ENCODE results near the gene TBC1D14. TPM values are rescaled to one million over a fixed set of nuclear protein-coding genes. Genes with fewer than 3 reads are reported as not detected.

Gene TBC1D14
- total and polyA plus RNA-seq, 9 of the 15 experiments (the other 6 are each of a cell fraction or from before 2014, with no cell fraction given) = 2.1 to 59.6 (median 44.8) TPM

DNA sequence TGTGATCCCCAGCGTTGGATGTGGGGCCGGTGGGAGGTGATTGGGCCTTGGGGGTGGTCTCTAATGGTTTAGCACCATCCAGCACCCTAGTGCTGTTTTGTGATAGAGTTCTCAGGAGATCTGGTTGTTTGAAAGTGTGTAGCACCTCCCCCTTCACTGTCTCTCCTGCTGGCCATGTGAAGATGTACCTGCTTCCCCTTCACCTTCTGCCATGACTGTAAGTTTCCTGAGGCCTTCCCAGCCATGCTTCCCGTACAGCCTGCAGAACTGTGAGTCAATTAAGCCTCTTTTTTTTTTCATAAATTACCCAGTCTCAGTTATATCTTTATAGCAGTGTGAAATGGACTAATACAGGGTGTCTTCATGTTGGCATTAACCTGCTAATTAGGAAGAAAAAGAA is 19.3 kb upstream of the TBC1D14 start:
- 86% methylated on average over 3 of the region's 3 CpGs for WGBS (ENCODE audit: insufficient coverage, low coverage, missing lambda C conversion rate)
- TF ChIP-seq PHTF2 (CRISPR knock-in tag; IDR thresholded peaks at IDR 0.05) (no peak), BRF1 (IDR thresholded peaks at IDR 0.05; ENCODE audit: borderline replicate concordance, extremely low read depth, insufficient read length) (no peak), BRD9 (IDR thresholded peaks at IDR 0.05; ENCODE audit: low read depth, partially characterized antibody) (no peak), HNRNPUL1 (IDR thresholded peaks at IDR 0.05; ENCODE audit: low read length) (no peak), MXI1 (IDR thresholded peaks at IDR 0.05; ENCODE audit: low read depth, low read length) (no peak), CBX3 (IDR thresholded peaks at IDR 0.05; ENCODE audit: borderline replicate concordance in 1 of 2, low read length in 2 of 2) (peak in 1 of 2 experiments; percentile 72; a peak in 1 of 3 replicates), BCL6 (CRISPR knock-in tag; IDR thresholded peaks at IDR 0.05) (no peak), PHF21A (IDR thresholded peaks at IDR 0.05; ENCODE audit: borderline replicate concordance, low read depth) (no peak), EP400 (IDR thresholded peaks at IDR 0.05) (no peak), TRIM24 (IDR thresholded peaks at IDR 0.05) (peak; percentile 33 to 52; a peak in 2 of 4 replicates), MEF2D (tag; conservative IDR thresholded peaks at IDR 0.05; ENCODE audit: low read depth) (no peak), ZNF316 (IDR thresholded peaks at IDR 0.05) (peak; percentile 6; the same call in 1 of the 2 replicates), NONO (IDR thresholded peaks at IDR 0.05; ENCODE audit: low read depth in 2 of 2, low read length in 1 of 2) (no peak), POLR3A (IDR thresholded peaks at IDR 0.05; ENCODE audit: borderline replicate concordance, extremely low read depth, insufficient read depth, insufficient read length) (no peak)
- TF ChIP-seq, protein P1, sequence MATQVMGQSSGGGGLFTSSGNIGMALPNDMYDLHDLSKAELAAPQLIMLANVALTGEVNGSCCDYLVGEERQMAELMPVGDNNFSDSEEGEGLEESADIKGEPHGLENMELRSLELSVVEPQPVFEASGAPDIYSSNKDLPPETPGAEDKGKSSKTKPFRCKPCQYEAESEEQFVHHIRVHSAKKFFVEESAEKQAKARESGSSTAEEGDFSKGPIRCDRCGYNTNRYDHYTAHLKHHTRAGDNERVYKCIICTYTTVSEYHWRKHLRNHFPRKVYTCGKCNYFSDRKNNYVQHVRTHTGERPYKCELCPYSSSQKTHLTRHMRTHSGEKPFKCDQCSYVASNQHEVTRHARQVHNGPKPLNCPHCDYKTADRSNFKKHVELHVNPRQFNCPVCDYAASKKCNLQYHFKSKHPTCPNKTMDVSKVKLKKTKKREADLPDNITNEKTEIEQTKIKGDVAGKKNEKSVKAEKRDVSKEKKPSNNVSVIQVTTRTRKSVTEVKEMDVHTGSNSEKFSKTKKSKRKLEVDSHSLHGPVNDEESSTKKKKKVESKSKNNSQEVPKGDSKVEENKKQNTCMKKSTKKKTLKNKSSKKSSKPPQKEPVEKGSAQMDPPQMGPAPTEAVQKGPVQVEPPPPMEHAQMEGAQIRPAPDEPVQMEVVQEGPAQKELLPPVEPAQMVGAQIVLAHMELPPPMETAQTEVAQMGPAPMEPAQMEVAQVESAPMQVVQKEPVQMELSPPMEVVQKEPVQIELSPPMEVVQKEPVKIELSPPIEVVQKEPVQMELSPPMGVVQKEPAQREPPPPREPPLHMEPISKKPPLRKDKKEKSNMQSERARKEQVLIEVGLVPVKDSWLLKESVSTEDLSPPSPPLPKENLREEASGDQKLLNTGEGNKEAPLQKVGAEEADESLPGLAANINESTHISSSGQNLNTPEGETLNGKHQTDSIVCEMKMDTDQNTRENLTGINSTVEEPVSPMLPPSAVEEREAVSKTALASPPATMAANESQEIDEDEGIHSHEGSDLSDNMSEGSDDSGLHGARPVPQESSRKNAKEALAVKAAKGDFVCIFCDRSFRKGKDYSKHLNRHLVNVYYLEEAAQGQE (IDR thresholded peaks at IDR 0.05; ENCODE audit: borderline replicate concordance) = no peak
- TF ChIP-seq, protein P1 (CRISPR knock-in tag; IDR thresholded peaks at IDR 0.05; ENCODE audit: low read depth) = no peak

More for the DNA sequence above, 19.3 kb upstream of the TBC1D14 start:
- no peak for DNase-seq (ENCODE audit: extremely low read depth in 1 of 4, low spot score in 3 of 4)
- no peak overlapping the region for H2AFZ ChIP-seq (ENCODE audit: low read depth, low read length)
- no peaks in the 10 kb centered on the region for H4K20me1 ChIP-seq (replicated peaks; ENCODE audit: control insufficient read depth, insufficient read depth, low read length)
- in situ Hi-C loops (cut with MboI) (no loop called here), intact Hi-C loops (cut with micrococcal nuclease) (loop anchor here (5.0 kb wide), 2 partner anchors 177 to 192 kb away; partner anchors contain the start of gene GRPEL1)
- CTCF ChIA-PET (ENCODE audit: low intra/inter-chr PET ratio) = no interaction called here
- no TSS peak for BruUV-seq (replicated peaks)
- H3K9me3 ChIP-seq (replicated peaks; ENCODE audit: control insufficient read depth, insufficient read depth, low read depth, low read length) = peaks cover 8% of the 10 kb centered on the region
- H3K4me2 ChIP-seq (ENCODE audit: insufficient read depth, low read length) = no peak overlapping the region
- no peak for FAIRE-seq
- H3K4me1 ChIP-seq (replicated peaks in 1 of 2; ENCODE audit: control insufficient read depth in 2 of 2, insufficient read depth in 2 of 2, low read length in 2 of 2) = peaks cover 31 to 59% of the 10 kb centered on the region in 2 experiments
- no peak for ATAC-seq
- no peak overlapping the region for H3K4me3 ChIP-seq
- H3K27me3 ChIP-seq (ENCODE audit: control insufficient read depth in 2 of 2, insufficient read depth in 2 of 2, low read length in 2 of 2) = no peaks in the 10 kb centered on the region
- H3K9ac ChIP-seq (ENCODE audit: insufficient read depth in 1 of 2, low read depth in 2 of 2, low read length in 2 of 2) = no peak overlapping the region
- no peaks in the 10 kb centered on the region for H3K79me2 ChIP-seq (ENCODE audit: control insufficient read depth, insufficient read depth, low read length)
- POLR2A ChIA-PET = no interaction called here
- H3K9me1 ChIP-seq (ENCODE audit: control insufficient read depth, insufficient read depth, low read length) = no peaks in the 10 kb centered on the region
- no peaks in the 10 kb centered on the region for H3K36me3 ChIP-seq (ENCODE audit: control insufficient read depth, insufficient read depth, low read length)
- H3K27ac ChIP-seq (ENCODE audit: extremely low read depth, low read depth, low read length) = no peak overlapping the region

All from K562 (cell line).